Suprapubic skin (tissue), 4 donors: ENCODE results near the gene PCDHA1. TPM values are rescaled to one million over a fixed set of nuclear protein-coding genes. Genes with fewer than 3 reads are reported as not detected.

Source experiments
- DNase-seq, 2 donors: peaks; one replicate each; pipeline ENCODE4 v3.0.0-alpha.2; 2019; ENCODE audit warnings: low spot score in 2 of 2
- H3K27ac ChIP-seq: fragments of 200-600 bp; sonication (generic); one replicate; pipeline ENCODE4 v1.5.1; 2019
- H3K27me3 ChIP-seq: fragments of 200-600 bp; sonication (generic); one replicate; pipeline ENCODE4 v1.5.1; 2019
- H3K36me3 ChIP-seq: fragments of 200-600 bp; sonication (generic); one replicate; pipeline ENCODE4 v1.5.1; 2019
- H3K4me1 ChIP-seq: fragments of 200-600 bp; sonication (generic); one replicate; pipeline ENCODE4 v1.5.1; 2019
- H3K4me3 ChIP-seq: fragments of 200-600 bp; sonication (generic); one replicate; pipeline ENCODE4 v1.5.1; 2019; ENCODE audit warnings: mild to moderate bottlenecking
- H3K9me3 ChIP-seq: fragments of 200-600 bp; sonication (generic); one replicate; pipeline ENCODE4 v1.5.1; 2019
- EP300 ChIP-seq: sonication (generic); formaldehyde crosslinking; IDR thresholded peaks from one replicate; pipeline ENCODE4 v1.6.1; 2017; ENCODE audit warnings: antibody characterized with exemption
- POLR2A ChIP-seq, 2 donors: fragments of 450-650 bp; IDR thresholded peaks; one replicate each; pipeline ENCODE4 v1.6.1; 2017; ENCODE audit warnings: antibody characterized with exemption in 2 of 2, mild to moderate bottlenecking in 2 of 2, moderate library complexity in 2 of 2
- POLR2AphosphoS5 ChIP-seq, 3 donors: sonication (generic); formaldehyde crosslinking; IDR thresholded peaks; one replicate each; pipeline ENCODE4 v1.6.1; 2017; ENCODE audit warnings: antibody characterized with exemption in 3 of 3
- WGBS: methylation state at CpG from one replicate; pipeline ENCODE4 v1.1.5; 2018; 5-methylcytosine and 5-hydroxymethylcytosine counted together
- total RNA-seq, 4 donors: library from RNA; depleted of rRNA; stranded (reverse); fragments of >200 nt; gene quantifications; one replicate each; pipeline ENCODE4 v1.1.0, GENCODE V29; 2016
- TF ChIP-seq, protein P1 (sequence below), 2 donors: fragments of 200-600 bp in 1 of 2; fragments of 450-650 bp in 1 of 2; sonication (generic) in 1 of 2; IDR thresholded peaks; one replicate each; pipeline ENCODE4 v1.5.1; 2016 to 2019; ENCODE audit warnings: antibody characterized with exemption in 2 of 2, mild to moderate bottlenecking in 1 of 2, moderate library complexity in 1 of 2

The PCDHA1 gene
- total RNA-seq, 4 donors from 2014 or later: not detected

- Histone ChIP-seq H3K4me1 (peaks cover 15% of the 10 kb centered on the region), H3K27ac (no peak within 1 kb of the TSS), H3K27me3 (peaks cover 25% of the 10 kb centered on the region), H3K9me3 (no peaks in the 10 kb centered on the region), H3K36me3 (no peaks in the 10 kb centered on the region), H3K4me3 (peak within 1 kb of the TSS; percentile 53)
- no peak for DNase-seq
- 3% methylated on average over 20 of the region's 80 CpGs for WGBS
- TF ChIP-seq, protein P1, sequence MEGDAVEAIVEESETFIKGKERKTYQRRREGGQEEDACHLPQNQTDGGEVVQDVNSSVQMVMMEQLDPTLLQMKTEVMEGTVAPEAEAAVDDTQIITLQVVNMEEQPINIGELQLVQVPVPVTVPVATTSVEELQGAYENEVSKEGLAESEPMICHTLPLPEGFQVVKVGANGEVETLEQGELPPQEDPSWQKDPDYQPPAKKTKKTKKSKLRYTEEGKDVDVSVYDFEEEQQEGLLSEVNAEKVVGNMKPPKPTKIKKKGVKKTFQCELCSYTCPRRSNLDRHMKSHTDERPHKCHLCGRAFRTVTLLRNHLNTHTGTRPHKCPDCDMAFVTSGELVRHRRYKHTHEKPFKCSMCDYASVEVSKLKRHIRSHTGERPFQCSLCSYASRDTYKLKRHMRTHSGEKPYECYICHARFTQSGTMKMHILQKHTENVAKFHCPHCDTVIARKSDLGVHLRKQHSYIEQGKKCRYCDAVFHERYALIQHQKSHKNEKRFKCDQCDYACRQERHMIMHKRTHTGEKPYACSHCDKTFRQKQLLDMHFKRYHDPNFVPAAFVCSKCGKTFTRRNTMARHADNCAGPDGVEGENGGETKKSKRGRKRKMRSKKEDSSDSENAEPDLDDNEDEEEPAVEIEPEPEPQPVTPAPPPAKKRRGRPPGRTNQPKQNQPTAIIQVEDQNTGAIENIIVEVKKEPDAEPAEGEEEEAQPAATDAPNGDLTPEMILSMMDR (IDR thresholded peaks at IDR 0.05): no peak
- TF ChIP-seq POLR2A (IDR thresholded peaks at IDR 0.05) (no peak), POLR2AphosphoS5 (IDR thresholded peaks at IDR 0.05) (no peak), EP300 (no peak)
Observed at GRCh38 chr5:140966293-140967225, 180.6 kb downstream of the PCDHA1 start, which contains the start of gene PCDHAC2. Gene PCDHAC2, plus strand, starts transcription at chr5:140966476. Its CDS starts 291 bp downstream, at chr5:140966767.

DNA sequence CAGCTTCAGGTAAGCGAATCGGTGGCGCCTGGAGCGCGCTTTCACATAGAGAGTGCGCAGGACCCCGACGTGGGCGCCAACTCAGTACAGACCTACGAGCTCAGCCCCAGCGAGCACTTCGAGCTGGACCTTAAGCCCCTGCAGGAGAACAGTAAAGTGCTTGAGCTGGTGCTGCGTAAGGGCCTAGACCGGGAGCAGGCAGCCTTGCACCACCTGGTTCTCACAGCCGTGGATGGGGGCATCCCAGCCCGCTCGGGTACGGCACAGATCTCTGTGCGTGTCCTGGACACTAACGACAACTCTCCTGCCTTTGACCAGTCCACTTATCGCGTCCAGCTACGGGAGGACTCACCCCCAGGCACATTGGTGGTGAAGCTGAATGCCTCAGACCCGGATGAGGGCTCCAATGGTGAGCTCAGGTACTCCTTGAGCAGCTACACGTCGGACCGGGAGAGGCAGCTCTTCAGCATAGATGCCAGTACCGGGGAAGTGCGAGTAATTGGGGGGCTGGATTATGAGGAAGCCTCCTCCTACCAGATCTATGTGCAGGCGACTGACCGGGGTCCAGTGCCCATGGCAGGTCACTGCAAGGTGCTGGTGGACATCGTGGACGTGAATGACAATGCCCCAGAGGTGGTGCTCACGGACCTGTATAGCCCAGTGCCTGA, 181.4 kb downstream of the PCDHA1 start:
- TF ChIP-seq, protein P1 (IDR thresholded peaks at IDR 0.05): no peak
- TF ChIP-seq EP300 (no peak), POLR2AphosphoS5 (IDR thresholded peaks at IDR 0.05) (no peak), POLR2A (IDR thresholded peaks at IDR 0.05) (no peak)
- DNase-seq: no peak
- Histone ChIP-seq H3K27me3 (peaks cover 25% of the 10 kb centered on the region), H3K27ac (no peak overlapping the region), H3K9me3 (no peaks in the 10 kb centered on the region), H3K36me3 (no peaks in the 10 kb centered on the region), H3K4me1 (peaks cover 15% of the 10 kb centered on the region), H3K4me3 (peak overlapping the region; percentile 53)
- 69% methylated on average over 13 of the region's 34 CpGs for WGBS

DNA sequence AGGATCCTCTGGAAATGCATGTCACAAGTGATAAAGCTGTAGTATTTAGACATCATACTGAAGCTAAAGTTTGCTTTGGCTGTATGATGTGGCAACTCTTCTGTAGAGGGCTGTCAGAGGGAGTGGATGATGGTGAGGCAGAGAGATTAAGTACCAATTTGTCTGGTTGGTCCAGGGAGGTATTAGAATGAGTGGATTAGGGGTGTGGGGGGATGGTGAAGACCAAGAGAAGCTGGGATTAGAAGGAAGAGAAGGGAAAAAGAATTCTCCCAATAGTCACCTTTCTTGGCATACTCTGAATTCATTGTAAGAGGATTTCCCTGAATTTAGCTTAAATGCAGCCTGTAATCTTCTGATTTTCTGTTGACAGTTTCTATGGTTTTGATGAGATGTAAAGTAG, 183.9 kb downstream of the PCDHA1 start:
- DNase-seq: no peak
- Histone ChIP-seq H3K27ac (no peak overlapping the region), H3K27me3 (peaks cover 19% of the 10 kb centered on the region), H3K36me3 (no peaks in the 10 kb centered on the region), H3K9me3 (no peaks in the 10 kb centered on the region), H3K4me3 (no peak overlapping the region), H3K4me1 (peaks cover 15% of the 10 kb centered on the region)
- TF ChIP-seq EP300 (no peak), POLR2A (IDR thresholded peaks at IDR 0.05) (no peak), POLR2AphosphoS5 (IDR thresholded peaks at IDR 0.05) (no peak)
- TF ChIP-seq, protein P1 (IDR thresholded peaks at IDR 0.05): no peak

- Histone ChIP-seq H3K27me3 (no peaks in the 10 kb centered on the region), H3K27ac (no peak overlapping the region), H3K9me3 (no peaks in the 10 kb centered on the region), H3K36me3 (no peaks in the 10 kb centered on the region), H3K4me3 (no peak overlapping the region), H3K4me1 (no peaks in the 10 kb centered on the region)
- TF ChIP-seq, protein P1 (IDR thresholded peaks at IDR 0.05): no peak
- TF ChIP-seq EP300 (no peak), POLR2A (IDR thresholded peaks at IDR 0.05) (no peak), POLR2AphosphoS5 (IDR thresholded peaks at IDR 0.05) (no peak)
- DNase-seq: no peak
Observed at GRCh38 chr5:140973550-140973949, 187.6 kb downstream of the PCDHA1 start.

DNA sequence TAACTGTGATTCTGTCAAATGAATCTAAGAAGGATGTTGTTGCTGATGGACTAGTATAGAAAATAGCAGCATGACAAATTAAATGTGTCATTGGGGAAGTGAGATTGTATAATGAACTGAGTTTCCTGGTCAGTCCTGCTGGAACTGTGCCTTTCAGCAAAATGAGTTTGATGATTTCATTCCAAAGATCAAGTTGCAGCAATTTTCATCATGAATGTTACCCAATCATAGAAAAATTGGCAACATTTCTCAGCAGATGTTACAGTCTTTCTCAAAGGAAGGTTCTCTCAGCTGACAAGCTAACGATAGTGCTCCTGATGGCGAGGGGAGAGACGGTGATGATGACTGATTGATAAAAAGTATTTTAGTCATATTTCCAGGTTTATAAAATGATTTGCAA, 191.1 kb downstream of the PCDHA1 start:
- WGBS: 23% methylated on average over 3 of the region's 3 CpGs
- no peak for DNase-seq
- Histone ChIP-seq H3K4me3 (no peak overlapping the region), H3K27me3 (no peaks in the 10 kb centered on the region), H3K4me1 (no peaks in the 10 kb centered on the region), H3K27ac (no peak overlapping the region), H3K36me3 (no peaks in the 10 kb centered on the region), H3K9me3 (no peaks in the 10 kb centered on the region)
- TF ChIP-seq, protein P1 (IDR thresholded peaks at IDR 0.05): no peak
- TF ChIP-seq EP300: no peak
- TF ChIP-seq POLR2A (IDR thresholded peaks at IDR 0.05): no peak
- TF ChIP-seq POLR2AphosphoS5 (IDR thresholded peaks at IDR 0.05): no peak
